Nucleus accumbens (tissue), 56 donors: Measurements from ENCODE around the gene NAA60.

ENCODE experiments used
- DNase-seq, 56 donors: peaks; one replicate each; lab custom pipeline; 2025; lab: John Stamatoyannopoulos, UW

NAA60 gene

DNA sequence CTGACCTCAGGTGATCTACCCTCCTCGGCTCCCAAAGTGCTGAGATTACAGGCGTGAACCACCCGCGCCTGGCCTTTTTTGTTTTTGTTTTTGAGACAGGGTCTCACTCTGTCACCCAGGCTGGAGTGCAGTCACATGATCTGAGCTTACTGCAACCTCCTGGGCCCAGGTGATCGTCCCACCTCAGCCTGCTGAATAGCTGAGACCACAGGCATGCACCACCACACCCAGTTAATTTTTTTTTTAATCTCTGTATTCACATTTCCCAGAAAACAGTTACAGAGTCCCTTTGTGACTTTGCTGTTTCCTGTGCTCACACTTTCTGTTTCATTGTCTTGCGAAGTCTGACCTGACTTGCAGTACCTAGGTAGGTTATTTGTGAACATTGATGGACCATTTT is 60.0 kb downstream of the NAA60 start:
- no peak for DNase-seq

DNA sequence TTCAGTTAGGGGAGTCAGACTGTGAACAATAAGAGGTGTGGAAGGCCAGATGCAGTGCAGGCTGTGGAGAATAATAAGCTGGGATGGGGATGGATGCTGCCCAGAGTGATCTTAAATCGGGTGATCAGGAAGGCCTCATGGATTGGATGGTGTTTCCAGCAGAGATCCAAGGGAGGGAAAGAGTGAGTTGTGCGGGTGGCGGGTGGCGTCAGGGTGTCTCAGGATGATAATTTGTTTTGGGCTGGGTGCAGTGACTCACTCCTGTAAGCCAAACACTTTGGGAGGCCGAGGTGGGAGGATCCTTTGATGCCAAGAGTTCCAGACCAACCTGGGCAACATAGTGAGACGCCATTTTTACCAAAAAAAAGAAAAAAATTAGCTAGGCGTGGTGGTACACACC is 65.3 kb downstream of the NAA60 start:
- DNase-seq = no peak

DNA sequence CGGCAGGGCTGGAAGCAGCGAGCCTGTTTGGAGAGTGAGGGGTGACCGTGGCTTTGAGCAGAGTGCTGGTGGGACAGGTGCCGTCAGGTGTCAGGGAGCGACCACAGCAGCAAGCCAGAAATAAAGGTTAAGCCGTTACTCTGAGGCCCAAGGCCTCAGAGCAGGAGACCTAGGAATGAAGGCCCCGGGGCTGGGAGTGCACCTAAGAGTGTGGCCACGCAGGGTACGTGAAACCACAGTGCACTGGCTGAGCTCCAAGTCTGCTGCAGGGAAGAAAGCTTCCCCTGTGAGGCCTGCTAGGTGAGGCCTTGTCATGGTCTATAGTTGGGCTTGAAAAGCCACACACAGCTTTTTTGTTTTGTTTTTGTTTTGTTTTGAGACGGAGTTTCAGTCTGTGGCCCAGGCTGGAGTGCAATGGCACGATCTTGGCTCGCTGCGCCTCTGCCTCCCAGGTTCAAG is 66.0 kb downstream of the NAA60 start:
- no peak for DNase-seq

DNA sequence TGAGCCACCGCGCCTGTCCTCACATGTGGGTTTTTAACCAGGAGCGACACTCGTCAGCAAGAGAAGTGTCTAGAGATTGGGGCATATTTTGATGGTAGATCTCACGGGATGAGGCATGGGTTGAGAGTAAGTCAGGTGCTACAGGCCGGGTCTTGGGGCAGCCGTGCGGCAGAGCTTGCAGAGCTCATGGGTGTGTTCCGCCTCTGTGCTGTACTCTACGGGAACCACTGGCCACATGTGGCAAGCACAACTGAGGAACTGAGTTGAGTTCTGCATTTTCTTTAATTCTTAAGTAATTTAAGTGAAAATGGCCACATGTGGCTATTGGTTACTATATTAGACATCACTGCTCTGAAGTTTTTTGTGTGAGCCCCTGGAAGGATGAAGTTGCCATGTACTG is 66.9 kb downstream of the NAA60 start:
- DNase-seq = no peak

GRCh38 chr16:3511286-3512180 is 68.1 kb downstream of the NAA60 start:
- no peak for DNase-seq

DNA sequence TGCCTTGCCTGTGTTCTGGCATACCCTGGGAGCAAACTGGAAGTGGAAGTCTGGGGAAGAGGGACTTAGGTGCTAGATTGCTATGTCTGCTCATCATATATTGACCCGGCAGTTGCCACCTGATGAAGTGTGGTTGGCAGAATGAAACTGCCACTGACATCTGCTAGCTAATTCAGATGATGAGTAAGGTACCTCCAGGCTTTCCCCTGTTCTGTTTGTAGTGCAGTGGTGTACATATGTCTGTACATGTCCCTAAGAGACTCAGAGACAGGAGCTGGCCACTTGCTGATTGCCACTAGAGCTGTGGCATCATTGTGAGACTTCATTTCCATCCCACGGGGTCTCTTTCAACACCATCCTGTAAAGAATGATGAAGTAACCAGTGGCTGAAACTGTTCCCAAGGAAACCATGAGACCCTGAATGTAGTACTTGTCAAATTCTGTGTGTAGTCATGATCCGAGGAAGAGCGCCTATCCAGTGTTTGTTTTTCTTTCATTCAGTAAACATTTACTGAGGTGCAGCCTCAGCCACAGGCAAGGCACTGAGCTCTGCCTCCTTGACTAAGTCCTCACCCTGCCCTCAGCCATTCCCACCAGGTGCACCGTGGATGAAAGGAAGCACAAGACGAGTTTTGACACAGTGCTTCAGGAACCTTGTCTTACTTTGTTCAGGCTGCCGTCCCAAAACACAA is 70.6 kb downstream of the NAA60 start:
- no peak for DNase-seq

- no peak for DNase-seq
Measured at GRCh38 chr16:3514621-3515020, 71.1 kb downstream of the NAA60 start.

- DNase-seq = no peak
Measured at GRCh38 chr16:3515897-3516296, 72.4 kb downstream of the NAA60 start.

- no peak for DNase-seq
Measured at GRCh38 chr16:3518292-3518985, 75.0 kb downstream of the NAA60 start.

GRCh38 chr16:3518986-3519348 is 75.5 kb downstream of the NAA60 start:
- DNase-seq = no peak

- DNase-seq = no peak
Measured at GRCh38 chr16:3519581-3519980, 76.1 kb downstream of the NAA60 start.

DNA sequence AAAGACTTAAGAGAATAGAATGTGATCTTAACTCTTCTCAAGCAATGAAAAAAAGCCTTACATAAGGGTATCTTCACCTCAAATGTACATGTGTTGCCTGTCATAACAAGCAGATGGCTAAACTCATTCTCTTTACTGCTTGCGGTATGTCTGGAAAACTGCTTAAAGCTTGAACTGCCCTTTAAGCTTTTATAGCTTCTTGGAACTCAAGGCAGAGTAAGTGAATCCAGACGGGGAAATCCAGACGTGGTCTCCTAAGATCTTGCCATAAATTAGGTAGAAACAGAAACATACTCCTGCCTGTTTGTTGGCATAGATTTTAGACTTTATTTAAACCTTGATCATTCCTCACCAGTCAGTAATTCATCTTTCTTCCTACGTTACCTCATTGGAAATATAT is 76.9 kb downstream of the NAA60 start:
- DNase-seq = no peak

GRCh38 chr16:3520841-3521240 is 77.4 kb downstream of the NAA60 start:
- DNase-seq = no peak

GRCh38 chr16:3523281-3523680 is 79.8 kb downstream of the NAA60 start:
- no peak for DNase-seq

DNA sequence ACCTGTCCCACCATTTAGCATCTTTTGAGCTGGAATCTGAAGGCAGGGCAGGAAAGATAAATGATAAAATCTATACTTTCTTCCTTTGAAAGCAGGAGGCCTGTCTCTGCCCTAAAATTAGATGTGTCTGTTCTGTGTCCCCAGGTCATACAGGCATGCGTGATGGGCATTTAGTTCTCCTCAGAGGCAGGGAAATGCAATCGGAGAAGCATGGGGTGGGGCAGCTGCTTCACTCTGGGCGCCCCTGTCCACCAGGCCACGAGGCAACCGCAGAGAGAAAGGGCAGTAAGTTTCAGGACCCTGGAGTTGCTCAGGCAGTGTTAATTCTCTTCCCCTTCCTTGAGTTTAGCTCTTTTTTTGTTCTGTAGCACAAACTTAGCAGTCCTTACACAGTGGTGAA is 82.5 kb downstream of the NAA60 start:
- DNase-seq = no peak

DNA sequence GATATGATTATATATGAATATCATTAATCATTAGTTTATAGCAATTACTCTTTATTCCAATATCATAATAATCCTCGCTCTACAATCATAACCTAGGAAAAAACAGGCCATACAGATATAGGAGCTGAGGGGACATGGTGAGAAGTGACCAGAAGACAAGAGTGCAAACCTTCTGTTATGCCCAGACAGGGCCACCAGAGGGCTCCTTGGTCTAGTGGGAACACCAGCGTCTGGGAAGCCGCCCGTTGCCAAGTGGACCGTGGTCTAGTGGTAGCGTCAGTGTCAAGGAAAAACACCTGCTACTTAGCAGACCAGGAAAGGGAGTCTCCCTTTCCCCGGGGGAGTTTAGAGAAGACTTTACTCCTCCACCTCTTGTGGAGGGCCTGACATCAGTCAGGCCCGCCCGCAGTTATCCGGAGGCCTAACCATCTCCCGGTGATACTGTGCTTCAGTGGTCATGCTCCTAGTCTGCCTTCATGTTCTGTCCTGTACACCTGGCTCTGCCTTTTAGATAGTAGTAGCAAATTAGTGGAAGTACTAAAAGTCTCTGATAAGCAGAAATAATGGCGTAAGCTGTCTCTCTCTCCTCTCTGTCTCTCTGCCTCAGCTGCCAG is 83.8 kb downstream of the NAA60 start:
- DNase-seq = peak in 38 of 56 donors; percentile 2 to 75 (median 22)

DNA sequence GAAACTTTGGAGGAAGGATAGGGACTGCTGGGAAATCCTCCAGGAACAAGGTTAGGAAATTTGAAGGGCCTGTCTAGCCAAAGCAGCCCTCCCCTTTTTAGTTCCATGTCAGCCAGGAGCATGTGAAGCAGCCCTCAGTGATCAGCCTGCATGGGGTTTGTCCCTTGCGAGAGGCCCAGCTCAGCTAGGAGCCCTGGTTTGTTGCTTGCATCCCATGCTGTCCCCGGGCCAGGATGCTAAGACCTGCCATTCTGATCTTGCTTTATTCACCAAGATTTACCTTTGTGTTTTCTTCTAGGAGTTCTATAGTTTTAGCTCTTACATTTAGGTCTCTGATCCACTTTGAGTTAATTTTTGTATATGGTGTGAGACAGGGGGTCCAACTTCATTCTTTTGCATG is 84.9 kb downstream of the NAA60 start:
- no peak for DNase-seq

DNA sequence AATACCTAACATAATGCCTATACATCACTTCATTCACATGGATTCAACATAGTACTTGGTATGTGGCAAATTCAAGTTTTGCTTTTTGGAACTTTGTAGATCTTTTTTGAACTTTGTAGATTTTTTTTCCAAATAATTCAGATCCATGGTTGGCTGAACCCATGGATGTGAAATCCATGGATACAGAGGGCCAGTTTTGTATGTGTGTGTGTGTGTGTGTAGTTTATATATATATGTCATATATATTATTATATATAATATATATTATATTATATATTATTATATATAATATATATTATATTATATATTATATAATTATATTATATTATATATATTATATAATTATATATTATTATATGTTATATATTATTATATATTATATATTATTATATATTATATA is 85.7 kb downstream of the NAA60 start:
- no peak for DNase-seq

GRCh38 chr16:3530371-3530914 is 87.0 kb downstream of the NAA60 start:
- DNase-seq = no peak

- DNase-seq = no peak
Measured at GRCh38 chr16:3532741-3533140, 89.3 kb downstream of the NAA60 start.

DNA sequence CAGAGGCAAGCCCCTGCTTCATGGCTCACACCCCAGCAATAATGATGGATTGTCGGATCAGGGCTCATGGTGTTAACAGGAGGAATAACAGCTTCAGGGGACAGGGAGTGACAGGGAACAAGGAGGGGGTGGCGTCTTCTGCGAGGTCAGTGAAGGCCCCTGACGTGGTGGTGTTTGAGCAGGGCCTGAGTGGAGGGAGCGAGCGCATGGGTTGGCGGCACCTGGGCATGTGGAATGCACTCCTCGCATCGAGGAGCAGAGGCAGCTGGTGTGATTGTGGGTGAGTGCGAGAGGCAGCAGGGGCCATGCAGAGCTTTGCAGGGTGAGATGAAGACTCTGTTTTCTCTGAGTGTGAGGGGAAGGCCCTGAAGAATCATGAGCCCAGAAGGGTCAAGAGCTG is 90.6 kb downstream of the NAA60 start:
- no peak for DNase-seq
